H1 (cell line): ENCODE data around the gene CCDC197. TPM values are rescaled to one million over a fixed set of nuclear protein-coding genes. Genes with fewer than 3 reads are reported as not detected.

ENCODE experiments used
- CTCF ChIA-PET: fragments of 300-600 bp; sonication (Branson Sonifier 250); formaldehyde crosslinking; loops from one replicate; lab custom pipeline; 2021; ENCODE audit not compliant: partially characterized antibody; lab: Charles Lee
- POLR2A ChIA-PET: fragments of 300-600 bp; sonication (Branson Sonifier 250); formaldehyde crosslinking; loops from one replicate; lab custom pipeline; 2021; ENCODE audit warnings: inconsistent platforms; ENCODE audit not compliant: partially characterized antibody; lab: Charles Lee
- DNase-seq, 2 experiments: peaks; one replicate each; pipeline versions ENCODE4 v3.0.0 to v3.0.0-alpha.2; 2010 to 2022; ENCODE audit warnings: low spot score in 2 of 2, low read depth in 1 of 2, mixed read lengths in 1 of 2
- FAIRE-seq: peaks from 2 replicates; lab custom pipeline; 2011; peaks lifted over from hg19 to GRCh38; lab: Jason Lieb, UNC
- H2AFZ ChIP-seq: 2 replicates; pipeline ENCODE4 v1.8.1; 2012; ENCODE audit warnings: low read length, inconsistent platforms
- H2AK5ac ChIP-seq: 2 replicates; pipeline ENCODE4 v1.6.1; 2013; ENCODE audit warnings: low read depth, low read length
- H2BK120ac ChIP-seq: replicated peaks from 2 replicates; pipeline ENCODE3; 2013; ENCODE audit warnings: low read depth, low read length, inconsistent platforms
- H2BK12ac ChIP-seq: 2 replicates; pipeline ENCODE4 v1.6.1; 2013; ENCODE audit warnings: low read depth, low read length
- H2BK15ac ChIP-seq: 2 replicates; pipeline ENCODE4 v1.6.1; 2013; ENCODE audit warnings: low read length
- H2BK20ac ChIP-seq: 2 replicates; pipeline ENCODE4 v1.6.1; 2013; ENCODE audit warnings: low read length
- H2BK5ac ChIP-seq: 2 replicates; pipeline ENCODE4 v1.6.1; 2013; ENCODE audit warnings: low read depth, low read length
- H3K14ac ChIP-seq: 2 replicates; pipeline ENCODE4 v1.6.1; 2013; ENCODE audit warnings: inconsistent platforms; ENCODE audit not compliant: insufficient read length
- H3K18ac ChIP-seq: 2 replicates; pipeline ENCODE4 v1.6.1; 2013; ENCODE audit warnings: low read length; ENCODE audit errors: extremely low read depth
- H3K23ac ChIP-seq: 2 replicates; pipeline ENCODE4 v1.6.1; 2013; ENCODE audit warnings: inconsistent platforms; ENCODE audit not compliant: insufficient read length
- H3K23me2 ChIP-seq: 2 replicates; pipeline ENCODE4 v1.6.1; 2013; ENCODE audit warnings: low read depth, low read length
- H3K27ac ChIP-seq: 2 replicates; pipeline ENCODE4 v1.6.1; 2011; ENCODE audit warnings: low read depth, low read length, inconsistent platforms
- H3K27me3 ChIP-seq, 4 experiments: replicated peaks in 1 of 4; 1 replicate in 1 of 4; 2 replicates in 3 of 4; pipeline versions ENCODE4 v1.6.1 to v1.8.1; 2011 to 2013; ENCODE audit warnings: low read length in 3 of 4, mild to moderate bottlenecking in 3 of 4, inconsistent platforms in 2 of 4, mixed read lengths in 2 of 4, moderate library complexity in 1 of 4; ENCODE audit not compliant: control insufficient read depth in 3 of 4, insufficient read depth in 3 of 4; ENCODE audit errors: extremely low read depth in 1 of 4
- H3K36me3 ChIP-seq, 4 experiments: 2 replicates each; pipeline versions ENCODE4 v1.6.1 to v1.8.1; 2011 to 2013; ENCODE audit warnings: mild to moderate bottlenecking in 4 of 4, low read length in 3 of 4, moderate library complexity in 2 of 4, control low read depth in 1 of 4, inconsistent platforms in 1 of 4; ENCODE audit not compliant: insufficient read depth in 4 of 4, control insufficient read depth in 2 of 4
- H3K4ac ChIP-seq: replicated peaks from 2 replicates; pipeline ENCODE3; 2013; ENCODE audit warnings: low read length, low read depth, mixed read lengths, inconsistent platforms; ENCODE audit not compliant: insufficient read length
- H3K4me1 ChIP-seq, 4 experiments: replicated peaks in 1 of 4; 1 replicate in 1 of 4; 2 replicates in 3 of 4; pipeline versions ENCODE4 v1.6.1 to v1.8.1; 2011 to 2013; ENCODE audit warnings: low read length in 3 of 4, inconsistent platforms in 2 of 4, mixed read lengths in 1 of 4; ENCODE audit not compliant: insufficient read depth in 4 of 4, control insufficient read depth in 3 of 4
- H3K4me2 ChIP-seq, 2 experiments: 2 replicates each; pipeline versions ENCODE4 v1.6.1 to v1.8.1; 2011 to 2013; ENCODE audit warnings: low read depth in 2 of 2, low read length in 2 of 2, control low read depth in 1 of 2, inconsistent platforms in 1 of 2, mild to moderate bottlenecking in 1 of 2; ENCODE audit not compliant: insufficient read depth in 1 of 2
- H3K4me3 ChIP-seq, 4 experiments: fragments of 200-600, 300-600 bp in 1 of 4; sonication (generic), shearing (Covaris generic), sonication (Bioruptor Twin) in 1 of 4; 2 replicates each; pipeline versions ENCODE4 v1.5.1 to v1.8.1; 2011 to 2016; ENCODE audit warnings: low read length in 4 of 4, low read depth in 3 of 4, control low read depth in 2 of 4, inconsistent platforms in 2 of 4, mild to moderate bottlenecking in 2 of 4, mixed read lengths in 1 of 4, moderate library complexity in 1 of 4; ENCODE audit not compliant: insufficient read depth in 2 of 4; ENCODE audit errors: extremely low read depth in 1 of 4
- H3K56ac ChIP-seq: replicated peaks from 2 replicates; pipeline ENCODE3; 2013; ENCODE audit warnings: low read depth, mild to moderate bottlenecking, mixed read lengths, low read length, inconsistent platforms; ENCODE audit not compliant: insufficient read length
- H3K79me1 ChIP-seq: 2 replicates; pipeline ENCODE4 v1.6.1; 2013; ENCODE audit warnings: low read depth, low read length, control low read depth
- H3K79me2 ChIP-seq, 2 experiments: 2 replicates each; pipeline versions ENCODE4 v1.6.1 to v1.8.1; 2012 to 2013; ENCODE audit warnings: low read length in 2 of 2, mild to moderate bottlenecking in 2 of 2, inconsistent platforms in 1 of 2; ENCODE audit not compliant: insufficient read depth in 2 of 2, control insufficient read depth in 1 of 2
- H3K9ac ChIP-seq, 4 experiments: replicated peaks in 1 of 4; 1 replicate in 1 of 4; 2 replicates in 3 of 4; pipeline versions ENCODE4 v1.6.1 to v1.8.1; 2011 to 2013; ENCODE audit warnings: low read depth in 3 of 4, low read length in 3 of 4, control low read depth in 2 of 4, mild to moderate bottlenecking in 2 of 4, moderate library complexity in 2 of 4, inconsistent platforms in 1 of 4; ENCODE audit errors: extremely low read depth in 1 of 4
- H3K9me3 ChIP-seq, 2 experiments: 2 replicates each; pipeline versions ENCODE4 v1.6.1 to v1.8.1; 2012 to 2013; ENCODE audit warnings: mild to moderate bottlenecking in 2 of 2, moderate library complexity in 2 of 2, control low read depth in 1 of 2, inconsistent platforms in 1 of 2, low read depth in 1 of 2, low read length in 1 of 2, mixed read lengths in 1 of 2; ENCODE audit not compliant: insufficient read depth in 2 of 2
- H4K20me1 ChIP-seq, 2 experiments: replicated peaks in 1 of 2; 2 replicates each; pipeline versions ENCODE3 to v1.8.1; 2011 to 2013; ENCODE audit warnings: inconsistent platforms in 2 of 2, low read length in 2 of 2, mild to moderate bottlenecking in 1 of 2; ENCODE audit not compliant: insufficient read depth in 2 of 2, control insufficient read depth in 1 of 2
- H4K5ac ChIP-seq: 2 replicates; pipeline ENCODE4 v1.6.1; 2013; ENCODE audit warnings: low read length, low read depth, mixed read lengths, inconsistent platforms; ENCODE audit not compliant: insufficient read length
- H4K8ac ChIP-seq: 2 replicates; pipeline ENCODE4 v1.8.0; 2013; ENCODE audit warnings: mild to moderate bottlenecking, moderate library complexity, low read length, inconsistent platforms; ENCODE audit not compliant: insufficient read depth; ENCODE audit errors: extremely low read depth
- H4K91ac ChIP-seq: replicated peaks from 2 replicates; pipeline ENCODE3; 2013; ENCODE audit warnings: low read length, mixed read lengths, inconsistent platforms; ENCODE audit not compliant: insufficient read length
- CHD1 ChIP-seq: IDR thresholded peaks from 2 replicates; pipeline ENCODE4 v1.6.1; 2012; ENCODE audit warnings: low read depth, low read length, improper control_type of control experiment
- EZH2 ChIP-seq: fragments of 200-600 bp; sonication (generic); IDR thresholded peaks from 2 replicates; pipeline ENCODE4 v1.7.1; 2012; ENCODE audit warnings: low read depth, mild to moderate bottlenecking, moderate library complexity, low read length, inconsistent platforms; ENCODE audit not compliant: severe bottlenecking
- GABPA ChIP-seq: IDR thresholded peaks from 2 replicates; pipeline ENCODE4 v1.6.1; 2011; ENCODE audit warnings: mild to moderate bottlenecking, low read length, moderate library complexity, borderline replicate concordance; ENCODE audit not compliant: insufficient read depth
- JUN ChIP-seq: IDR thresholded peaks from 2 replicates; pipeline ENCODE4 v1.6.1; 2011; ENCODE audit warnings: low read depth, mild to moderate bottlenecking, improper control_type of control experiment, low read length
- SIRT6 ChIP-seq: IDR thresholded peaks from one replicate; pipeline ENCODE4 v1.7.1; 2012; ENCODE audit warnings: low read length, inconsistent platforms
- SIX5 ChIP-seq: IDR thresholded peaks from 2 replicates; pipeline ENCODE4 v1.6.1; 2011; ENCODE audit warnings: mild to moderate bottlenecking, low read depth, low read length
- SP1 ChIP-seq: IDR thresholded peaks from 2 replicates; pipeline ENCODE4 v1.6.1; 2011; ENCODE audit warnings: low read depth, low read length
- SP2 ChIP-seq: IDR thresholded peaks from 2 replicates; pipeline ENCODE4 v1.6.1; 2012; ENCODE audit warnings: mild to moderate bottlenecking, low read length, inconsistent platforms
- WGBS, 2 experiments: shearing (Covaris generic) in 1 of 2; methylation state at CpG; one replicate each; pipeline versions ENCODE4 v1.1.6 to v1.1.7; 2013 to 2015; ENCODE audit warnings: low lambda C conversion rate in 2 of 2, mixed read lengths in 2 of 2, inconsistent platforms in 1 of 2, low coverage in 1 of 2, missing lambda C conversion rate in 1 of 2; ENCODE audit not compliant: insufficient replicate concordance in 2 of 2, insufficient coverage in 1 of 2, insufficient read length in 1 of 2; ENCODE audit errors: extremely low coverage in 1 of 2, missing lambda C conversion rate in 1 of 2; 5-methylcytosine and 5-hydroxymethylcytosine counted together
- long read RNA-seq, 2 experiments: library from RNA in 1 of 2; library from capped mRNA in 1 of 2; stranded (forward); transcript quantifications; one replicate each; pipeline ENCODE4 v2.0.0, GENCODE V29; 2021; ENCODE audit warnings: inconsistent platforms in 1 of 2
- polyA minus RNA-seq, 3 experiments: library from RNA; depleted of rRNA, polyadenylated mRNA; stranded (reverse); fragments of >200 nt; gene quantifications; 1 replicate in 2 of 3; 2 replicates in 1 of 3; pipeline ENCODE4 v1.2.3, GENCODE V29; 2011
- polyA plus RNA-seq, 7 experiments: library from polyadenylated mRNA; depleted of rRNA in 3 of 7; stranded (reverse) in 5 of 7; unstranded in 2 of 7; fragments of >200 nt in 5 of 7; fragments of 200-250 nt in 2 of 7; gene quantifications; 1 replicate in 5 of 7; 2 replicates in 1 of 7; 4 replicates in 1 of 7; pipeline versions ENCODE4 v1.2.1 to v1.2.3, GENCODE V29; 2011 to 2013; ENCODE audit warnings: missing spikeins in 2 of 7, mixed read lengths in 2 of 7
- total RNA-seq: library from RNA; stranded (reverse); fragmentation: NEBNext Ultra II Directional; extraction: Animal tissue kit (Norgen Biotek cat#: 25700); gene quantifications from 2 replicates; pipeline ENCODE4 v1.2.1, GENCODE V29; 2021
- TF ChIP-seq, protein P1 (sequence below): IDR thresholded peaks from 2 replicates; pipeline ENCODE4 v1.6.1; 2011; ENCODE audit warnings: low read length, improper control_type of control experiment
- TF ChIP-seq, protein P2 (sequence below): IDR thresholded peaks from 2 replicates; pipeline ENCODE4 v1.6.1; 2011; ENCODE audit warnings: low read depth, mild to moderate bottlenecking, low read length; ENCODE audit not compliant: insufficient read depth

CCDC197 gene
- not detected in 2 replicates for total RNA-seq
- not detected in 2 replicates for polyA plus RNA-seq (2011; rRNA removed)
- polyA plus RNA-seq (2011; cell fraction: cytosol; rRNA removed), result not detected
- polyA plus RNA-seq (2011; cell fraction: nucleus; rRNA removed), result not detected
- polyA plus RNA-seq (2012, experiment 1 of 2), result not detected in 4 replicates
- polyA plus RNA-seq (2012, experiment 2 of 2), result not detected
- polyA plus RNA-seq (2013, experiment 1 of 2), result not detected
- not detected for polyA plus RNA-seq (2013, experiment 2 of 2)
- not detected in 2 replicates for polyA minus RNA-seq (2011; rRNA and poly(A)+ RNA removed)
- polyA minus RNA-seq (2011; cell fraction: cytosol; rRNA and poly(A)+ RNA removed), result not detected
- not detected for polyA minus RNA-seq (2011; cell fraction: nucleus; rRNA and poly(A)+ RNA removed)
- long read RNA-seq, experiment 1, result 0 reads
- long read RNA-seq, experiment 2, result 0 reads

DNA sequence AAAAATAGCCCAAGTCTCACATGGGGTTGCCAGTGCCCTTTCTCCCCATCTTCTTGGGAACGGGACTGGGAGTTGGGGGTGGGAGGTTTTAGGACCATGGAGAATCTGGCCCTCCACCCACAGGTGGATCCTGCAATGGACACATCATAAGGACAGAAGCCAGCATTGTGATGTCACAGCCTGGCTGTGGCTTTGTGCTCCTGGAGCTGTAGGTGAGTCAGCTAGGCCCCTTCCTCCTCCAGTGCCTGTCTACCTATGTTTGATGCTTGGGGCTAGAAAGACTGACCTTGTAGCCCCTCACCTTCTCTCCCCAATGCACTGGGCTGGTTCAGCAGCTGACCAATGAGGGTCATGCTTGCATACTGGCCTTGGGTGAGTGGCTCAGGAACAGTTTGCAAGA is at the start of gene CCDC197:
CCDC197 (plus strand) TSS at position 220 of the 400 bp plus-strand sequence. CDS start 831 bp downstream, outside the sequence.
- no peaks in the 10 kb centered on the region for H3K36me3 ChIP-seq
- no peak within 1 kb of the TSS for H4K5ac ChIP-seq
- FAIRE-seq (no peak), DNase-seq (no peak)
- H2AK5ac ChIP-seq, result no peak within 1 kb of the TSS
- H3K27me3 ChIP-seq, result 0 out of 7 replicates have a peak, but pooled peaks cover 0 to 2% (median 0%) of the 10 kb centered on the region in 4 experiments
- H3K4me2 ChIP-seq, result no peak within 1 kb of the TSS
- POLR2A ChIA-PET, result no interaction called here
- no peaks in the 10 kb centered on the region for H4K20me1 ChIP-seq
- H2AFZ ChIP-seq, result 0 out of 2 replicates have a peak within 1 kb of the TSS, but pooled peaks have one; percentile 44
- H3K79me2 ChIP-seq, result no peaks in the 10 kb centered on the region
- no peak within 1 kb of the TSS for H2BK5ac ChIP-seq
- H3K23me2 ChIP-seq, result no peaks in the 10 kb centered on the region
- no peak within 1 kb of the TSS for H3K27ac ChIP-seq
- WGBS, 2 experiments, result 85% methylated on average over 1 of the region's 1 CpG; no CpG with 5 or more reads in 1 of the 2 experiments
- no peak within 1 kb of the TSS for H4K91ac ChIP-seq
- no peaks in the 10 kb centered on the region; the same call in 1 of the 2 replicates for H3K79me1 ChIP-seq
- peaks cover 0 to 6% (median 2%) of the 10 kb centered on the region in 4 experiments; a peak in 3 of 7 replicates for H3K4me1 ChIP-seq
- no peak within 1 kb of the TSS for H3K56ac ChIP-seq
- H4K8ac ChIP-seq, result no peak within 1 kb of the TSS; the same call in 1 of the 2 replicates
- no peaks in the 10 kb centered on the region for H3K9me3 ChIP-seq
- no peak within 1 kb of the TSS for H3K4me3 ChIP-seq
- CTCF ChIA-PET, result interaction anchor here (0.7 to 20.5 kb wide), 11 partner anchors 13 to 178 kb away, joined by 3 to 484 read pairs (median 4); no protein-coding TSS in a partner anchor
- H2BK15ac ChIP-seq, result no peak within 1 kb of the TSS
- no peak within 1 kb of the TSS for H2BK20ac ChIP-seq
- no peak within 1 kb of the TSS; a peak in 1 of 7 replicates for H3K9ac ChIP-seq
- no peak within 1 kb of the TSS for H3K23ac ChIP-seq
- no peak within 1 kb of the TSS for H3K18ac ChIP-seq
- no peak within 1 kb of the TSS for H2BK12ac ChIP-seq
- no peak within 1 kb of the TSS for H2BK120ac ChIP-seq
- H3K14ac ChIP-seq, result no peak within 1 kb of the TSS
- H3K4ac ChIP-seq, result no peak within 1 kb of the TSS
- TF ChIP-seq EZH2 (no peak), SP1 (no peak), SIRT6 (no peak), SP2 (no peak), SIX5 (no peak), GABPA (no peak), JUN (no peak), CHD1 (no peak)
- TF ChIP-seq, protein P1, sequence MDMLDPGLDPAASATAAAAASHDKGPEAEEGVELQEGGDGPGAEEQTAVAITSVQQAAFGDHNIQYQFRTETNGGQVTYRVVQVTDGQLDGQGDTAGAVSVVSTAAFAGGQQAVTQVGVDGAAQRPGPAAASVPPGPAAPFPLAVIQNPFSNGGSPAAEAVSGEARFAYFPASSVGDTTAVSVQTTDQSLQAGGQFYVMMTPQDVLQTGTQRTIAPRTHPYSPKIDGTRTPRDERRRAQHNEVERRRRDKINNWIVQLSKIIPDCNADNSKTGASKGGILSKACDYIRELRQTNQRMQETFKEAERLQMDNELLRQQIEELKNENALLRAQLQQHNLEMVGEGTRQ, result no peak
- TF ChIP-seq, protein P2, sequence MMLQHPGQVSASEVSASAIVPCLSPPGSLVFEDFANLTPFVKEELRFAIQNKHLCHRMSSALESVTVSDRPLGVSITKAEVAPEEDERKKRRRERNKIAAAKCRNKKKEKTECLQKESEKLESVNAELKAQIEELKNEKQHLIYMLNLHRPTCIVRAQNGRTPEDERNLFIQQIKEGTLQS, result no peak
